G401.6 (cell line): ENCODE results near the gene RBMS1.

ENCODE experiments used
- FAIRE-seq: peaks from 2 replicates; lab custom pipeline; 2012; peaks lifted over from hg19 to GRCh38; lab: Jason Lieb, UNC

RBMS1 gene

GRCh38 chr2:160271171-160272086 lies 222.2 kb downstream of the RBMS1 start:
- FAIRE-seq, result no peak

- peak; percentile 92 for FAIRE-seq
Observed at GRCh38 chr2:160270571-160271113, 223.0 kb downstream of the RBMS1 start.

DNA sequence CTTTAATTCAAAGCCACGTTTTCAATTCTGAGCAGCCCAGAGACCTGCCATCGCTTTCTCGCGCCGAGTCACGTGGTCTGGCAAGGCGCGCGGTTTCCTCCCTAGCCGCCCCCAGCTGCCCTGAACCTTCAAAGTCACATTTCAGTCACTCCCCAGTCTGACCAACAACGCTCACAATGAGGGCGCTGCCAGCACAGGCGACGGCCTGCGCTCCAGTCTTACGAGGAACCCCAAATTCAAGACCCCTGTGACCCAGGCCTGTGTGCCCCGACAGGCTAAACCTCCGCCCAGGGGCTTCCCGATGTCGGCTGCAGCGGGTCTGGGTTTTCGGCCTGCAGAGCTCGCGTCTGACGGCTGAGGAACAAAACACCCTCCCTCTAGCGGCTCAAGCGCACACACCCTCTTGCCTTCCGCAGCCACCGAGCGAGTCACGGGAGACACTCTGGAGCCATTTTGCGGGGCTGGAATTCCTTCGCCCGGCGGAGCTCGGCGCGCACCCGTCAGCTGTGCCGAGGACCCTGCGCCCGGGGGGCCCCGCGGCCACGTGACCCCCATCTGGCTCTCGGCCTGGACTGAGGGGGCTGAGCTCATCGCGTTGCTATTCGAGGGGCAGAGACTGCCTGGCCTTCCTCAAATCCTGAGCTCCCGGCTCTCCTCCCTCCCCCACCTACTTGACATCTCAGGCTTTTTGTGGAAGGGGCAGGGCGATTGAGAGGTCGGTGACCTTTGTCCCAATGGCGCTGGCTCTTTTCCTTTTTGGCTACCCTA lies 223.6 kb downstream of the RBMS1 start:
- no peak for FAIRE-seq

DNA sequence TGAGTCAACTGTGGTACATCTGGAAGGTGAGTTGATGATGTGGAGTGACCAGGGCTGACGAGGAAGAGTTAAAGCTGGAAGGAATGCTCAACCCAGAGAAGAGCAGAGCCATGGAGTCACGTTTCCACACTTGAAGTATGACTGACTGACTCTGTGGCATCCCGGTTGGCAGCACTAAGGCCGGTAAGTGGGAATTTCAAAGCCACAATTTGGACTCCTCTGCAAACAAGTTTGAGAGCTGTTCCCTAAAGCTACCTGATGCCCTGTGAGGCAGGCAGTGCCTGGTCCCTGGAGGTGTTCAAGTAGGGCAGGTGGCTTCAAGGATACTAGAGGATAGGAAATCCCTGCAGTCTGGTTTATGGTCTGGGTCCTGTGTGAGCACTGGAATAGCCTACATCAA lies 224.2 kb downstream of the RBMS1 start:
- no peak for FAIRE-seq

- no peak for FAIRE-seq
Observed at GRCh38 chr2:160268151-160268781, 225.3 kb downstream of the RBMS1 start.

DNA sequence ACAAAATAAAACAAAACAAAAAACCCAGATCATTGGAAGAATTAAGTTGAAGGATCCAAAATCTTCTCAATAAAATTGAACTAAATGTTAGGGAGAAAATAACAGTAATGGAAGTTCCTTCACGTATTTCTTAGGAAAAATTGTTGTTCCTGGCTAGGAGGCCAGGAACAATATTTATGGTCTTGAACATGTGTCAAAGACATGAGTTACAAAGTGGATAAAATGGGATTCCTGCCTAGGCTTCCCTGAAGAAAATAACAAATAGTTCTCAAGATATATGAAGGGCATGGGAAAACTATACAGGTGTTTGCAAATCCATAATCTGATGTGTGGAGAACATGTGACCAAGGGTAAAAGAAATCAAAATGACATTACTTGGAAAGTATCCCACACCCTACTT lies 225.9 kb downstream of the RBMS1 start:
- no peak for FAIRE-seq

- no peak for FAIRE-seq
Observed at GRCh38 chr2:160267022-160267421, 226.6 kb downstream of the RBMS1 start.

GRCh38 chr2:160266037-160266551 lies 227.5 kb downstream of the RBMS1 start:
- no peak for FAIRE-seq

DNA sequence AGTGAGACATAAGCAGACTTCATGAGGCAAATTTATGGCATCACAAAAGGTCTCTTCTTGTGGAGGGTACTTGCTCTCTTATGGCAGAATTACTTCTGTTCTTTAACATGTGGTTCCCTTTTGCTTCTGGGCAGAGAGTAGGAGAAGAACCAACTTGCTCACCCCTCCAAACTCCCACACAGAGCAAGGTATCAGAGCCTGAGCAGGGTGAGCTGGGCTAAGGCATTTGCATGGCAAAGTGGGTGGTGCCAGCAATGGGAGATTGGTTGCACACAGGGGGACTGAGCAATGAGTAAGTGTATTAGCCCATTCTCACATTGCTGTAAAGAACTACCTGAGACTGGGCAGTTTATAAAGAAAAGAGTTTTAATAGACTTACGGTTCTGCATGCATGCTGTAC lies 229.3 kb downstream of the RBMS1 start:
- no peak for FAIRE-seq

GRCh38 chr2:160261732-160262131 lies 231.9 kb downstream of the RBMS1 start:
- no peak for FAIRE-seq

- peak; percentile 66 for FAIRE-seq
Observed at GRCh38 chr2:160258492-160258805, 235.2 kb downstream of the RBMS1 start.

GRCh38 chr2:160257743-160258491 lies 235.7 kb downstream of the RBMS1 start:
- no peak for FAIRE-seq

- peak; percentile 98 for FAIRE-seq
Observed at GRCh38 chr2:160257041-160257742, 236.4 kb downstream of the RBMS1 start.

- no peak for FAIRE-seq
Observed at GRCh38 chr2:160256507-160256906, 237.1 kb downstream of the RBMS1 start.

DNA sequence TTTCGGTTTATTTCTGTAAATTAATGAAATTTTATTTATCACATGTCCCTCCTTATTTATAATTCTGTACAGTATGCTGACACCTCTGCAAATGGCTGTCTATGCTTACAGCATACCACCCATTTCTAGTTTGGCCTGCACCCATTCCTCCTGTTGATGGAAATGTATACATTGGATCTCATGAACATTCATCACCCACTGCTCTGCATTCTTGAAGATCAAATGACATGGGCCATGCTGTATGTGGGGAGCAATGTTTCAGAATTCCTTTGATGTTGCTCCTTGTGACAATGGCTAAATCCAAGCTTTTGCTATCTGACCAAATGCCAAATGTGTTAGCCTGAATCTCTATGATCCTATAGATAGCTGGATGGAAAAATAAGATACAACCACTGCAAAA lies 238.2 kb downstream of the RBMS1 start:
- peak; percentile 94 for FAIRE-seq

DNA sequence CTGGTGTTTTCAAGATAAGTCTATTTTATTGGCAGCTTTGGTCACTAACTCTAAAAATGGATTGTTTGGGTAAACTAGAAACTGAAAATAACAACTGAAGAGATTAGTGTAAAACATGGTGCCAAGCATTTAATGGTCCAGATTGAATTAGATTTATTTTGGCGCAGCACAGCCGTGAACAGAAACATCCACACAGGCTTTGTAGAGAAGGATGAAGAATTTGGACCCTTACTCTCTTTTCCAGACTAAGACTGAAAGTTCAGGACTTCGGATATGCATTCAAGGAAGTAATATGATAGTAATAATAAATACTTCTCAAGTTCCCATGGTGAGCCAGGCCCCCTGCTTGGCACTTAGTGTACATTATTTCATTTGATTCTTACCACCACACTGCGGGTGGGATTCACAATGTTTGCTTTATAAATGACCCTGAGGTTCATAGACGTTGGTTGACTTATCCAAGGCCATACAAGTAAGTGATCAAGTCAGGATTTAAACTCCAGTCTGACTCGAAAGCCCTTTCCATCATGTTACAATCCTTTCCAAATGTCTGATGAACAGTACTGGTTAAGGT lies 239.3 kb downstream of the RBMS1 start:
- FAIRE-seq, result peak; percentile 97

GRCh38 chr2:160253440-160254188 lies 240.0 kb downstream of the RBMS1 start:
- FAIRE-seq, result no peak

- FAIRE-seq, result peak; percentile 8
Observed at GRCh38 chr2:160252900-160253299, 240.7 kb downstream of the RBMS1 start.

- FAIRE-seq, result peak; percentile 98
Observed at GRCh38 chr2:160252278-160252887, 241.2 kb downstream of the RBMS1 start.

DNA sequence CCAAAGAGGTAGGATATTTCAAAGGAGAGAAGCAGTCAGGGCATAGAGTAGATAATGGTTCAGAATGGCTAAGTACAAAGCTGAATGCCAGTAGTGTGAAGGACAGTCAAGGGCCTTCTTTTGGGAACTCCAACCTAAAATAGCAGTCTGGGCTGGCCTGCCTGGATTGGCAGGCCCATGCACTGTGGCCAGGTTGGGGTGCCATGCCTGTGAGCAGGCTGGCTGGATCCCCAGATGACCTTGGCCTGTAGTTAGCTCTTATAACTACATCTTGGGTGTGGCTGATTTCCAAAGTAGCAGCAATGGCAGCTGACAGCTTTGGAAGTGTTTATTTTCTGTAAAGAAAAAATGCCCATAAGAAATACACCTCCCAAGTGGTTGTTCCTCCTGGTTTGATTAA lies 242.0 kb downstream of the RBMS1 start:
- FAIRE-seq, result no peak
